Activated naive CD4-positive, alpha-beta T cell treated with anti-CD3 and anti-CD28 coated beads for 36 hours (primary cell): ENCODE measurements around the gene CTF1. TPM values are rescaled to one million over a fixed set of nuclear protein-coding genes. Genes with fewer than 3 reads are reported as not detected.

ENCODE experiments used
- CTCF ChIA-PET: fragments of 350-600 bp; sonication (Branson Sonifier 250); formaldehyde crosslinking; loops from one replicate; lab custom pipeline; 2021; ENCODE audit warnings: antibody characterized with exemption; lab: Charles Lee
- DNase-seq: peaks from one replicate; pipeline ENCODE4 v3.0.0-alpha.2; 2020
- H3K27ac Mint-ChIP-seq: one replicate; pipeline ENCODE4 v1.8.0; 2021; ENCODE audit warnings: mild to moderate bottlenecking, mixed read lengths
- H3K27me3 Mint-ChIP-seq: one replicate; pipeline ENCODE4 v1.8.0; 2021; ENCODE audit warnings: low read depth, mixed read lengths
- H3K36me3 Mint-ChIP-seq: one replicate; pipeline ENCODE4 v1.8.0; 2021; ENCODE audit warnings: low read depth, mixed read lengths
- H3K4me1 Mint-ChIP-seq: one replicate; pipeline ENCODE4 v1.8.0; 2021; ENCODE audit warnings: low read depth, mixed read lengths
- H3K4me3 Mint-ChIP-seq: one replicate; pipeline ENCODE4 v1.8.0; 2021; ENCODE audit warnings: mild to moderate bottlenecking, moderate library complexity, mixed read lengths
- H3K9me3 Mint-ChIP-seq: one replicate; pipeline ENCODE4 v1.8.0; 2021; ENCODE audit warnings: mixed read lengths
- intact Hi-C: fragments of 100-400 bp; cut with micrococcal nuclease; formaldehyde crosslinking; loops from one replicate; pipeline ENCODE4 v1.15.1; 2023
- total RNA-seq, 2 experiments: library from RNA; stranded (reverse); gene quantifications; one replicate each; pipeline ENCODE4 v1.2.3, GENCODE V29; 2021

The CTF1 gene
- total RNA-seq, 2 experiments from 2014 or later: 0.21 to 0.27 TPM

DNA sequence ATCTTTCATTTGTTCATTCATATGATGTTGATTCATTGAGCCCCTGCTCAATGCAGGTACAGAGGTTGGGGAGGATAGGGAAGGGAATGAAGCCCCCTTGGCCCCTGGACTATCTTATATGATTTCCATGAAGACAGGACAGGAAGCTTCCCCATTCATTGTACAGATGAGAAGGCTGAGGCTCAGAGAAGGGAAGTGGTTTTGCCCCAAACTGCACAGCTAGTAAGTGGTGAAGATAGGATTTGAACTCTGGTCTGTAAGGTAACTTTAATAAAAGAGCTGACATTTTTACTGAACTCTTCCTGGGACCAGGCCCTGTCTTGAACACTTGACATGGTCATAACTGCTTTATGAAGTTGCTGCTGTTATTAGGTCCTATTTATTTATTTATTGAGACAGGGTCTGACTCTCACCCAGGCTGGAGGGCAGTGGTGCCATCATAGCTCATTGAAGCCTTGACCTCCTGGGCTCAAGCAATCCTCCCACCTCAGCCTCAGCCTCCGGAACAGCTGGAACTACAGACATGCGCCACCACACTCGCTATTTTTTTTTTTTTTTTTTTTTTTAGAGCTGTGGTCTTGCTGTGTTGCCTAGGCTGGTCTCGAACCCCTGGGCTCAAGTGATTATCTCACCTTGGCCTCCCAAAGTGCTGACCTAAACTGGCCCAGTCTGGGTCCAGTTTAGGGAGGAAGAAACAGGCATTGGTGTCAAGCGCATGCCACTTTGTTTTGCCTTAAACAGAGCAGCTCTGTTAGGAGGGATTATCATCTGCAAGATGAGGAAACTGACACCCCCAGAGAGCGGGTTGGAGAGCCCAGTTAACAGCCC lies 5.0 kb downstream of the CTF1 start:
- Mint-ChIP-seq H3K4me1 (peaks cover 34% of the 10 kb centered on the region), H3K9me3 (peaks cover 2% of the 10 kb centered on the region), H3K4me3 (peak overlapping the region; percentile 67), H3K36me3 (peaks cover 1% of the 10 kb centered on the region), H3K27ac (peak overlapping the region; percentile 41), H3K27me3 (no peaks in the 10 kb centered on the region)
- DNase-seq: peak; percentile 17
- intact Hi-C loops: loop anchor here (1.0 to 2.0 kb wide), 3 partner anchors 21 to 57 kb away; no protein-coding TSS in a partner anchor
- CTCF ChIA-PET: interaction anchor here (0.7 to 5.1 kb wide), 21 partner anchors 9 to 191 kb away, joined by 3 to 94 read pairs (median 5); partner anchors contain the start of gene BCL7C

DNA sequence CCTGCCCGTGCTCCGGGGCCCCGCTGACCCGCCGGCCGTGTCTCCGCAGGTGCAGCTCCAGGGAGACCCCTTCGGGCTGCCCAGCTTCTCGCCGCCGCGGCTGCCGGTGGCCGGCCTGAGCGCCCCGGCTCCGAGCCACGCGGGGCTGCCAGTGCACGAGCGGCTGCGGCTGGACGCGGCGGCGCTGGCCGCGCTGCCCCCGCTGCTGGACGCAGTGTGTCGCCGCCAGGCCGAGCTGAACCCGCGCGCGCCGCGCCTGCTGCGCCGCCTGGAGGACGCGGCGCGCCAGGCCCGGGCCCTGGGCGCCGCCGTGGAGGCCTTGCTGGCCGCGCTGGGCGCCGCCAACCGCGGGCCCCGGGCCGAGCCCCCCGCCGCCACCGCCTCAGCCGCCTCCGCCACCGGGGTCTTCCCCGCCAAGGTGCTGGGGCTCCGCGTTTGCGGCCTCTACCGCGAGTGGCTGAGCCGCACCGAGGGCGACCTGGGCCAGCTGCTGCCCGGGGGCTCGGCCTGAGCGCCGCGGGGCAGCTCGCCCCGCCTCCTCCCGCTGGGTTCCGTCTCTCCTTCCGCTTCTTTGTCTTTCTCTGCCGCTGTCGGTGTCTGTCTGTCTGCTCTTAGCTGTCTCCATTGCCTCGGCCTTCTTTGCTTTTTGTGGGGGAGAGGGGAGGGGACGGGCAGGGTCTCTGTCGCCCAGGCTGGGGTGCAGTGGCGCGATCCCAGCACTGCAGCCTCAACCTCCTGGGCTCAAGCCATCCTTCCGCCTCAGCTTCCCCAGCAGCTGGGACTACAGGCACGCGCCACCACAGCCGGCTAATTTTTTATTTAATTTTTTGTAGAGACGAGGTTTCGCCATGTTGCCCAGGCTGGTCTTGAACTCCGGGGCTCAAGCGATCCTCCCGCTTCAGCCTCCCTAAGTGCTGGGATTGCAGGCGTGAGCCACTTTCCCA lies 5.9 kb downstream of the CTF1 start:
- Mint-ChIP-seq H3K4me1 (peaks cover 29% of the 10 kb centered on the region), H3K36me3 (peaks cover 1% of the 10 kb centered on the region), H3K27me3 (no peaks in the 10 kb centered on the region), H3K27ac (peak overlapping the region; percentile 98), H3K9me3 (peaks cover 2% of the 10 kb centered on the region), H3K4me3 (peak overlapping the region; percentile 98)
- intact Hi-C loops: loop anchor here (1.0 to 2.0 kb wide), 2 partner anchors 28 to 58 kb away; no protein-coding TSS in a partner anchor
- CTCF ChIA-PET: interaction anchor here (0.7 to 5.1 kb wide), 22 partner anchors 8 to 190 kb away, joined by 3 to 94 read pairs (median 5); partner anchors contain the start of gene BCL7C
- peak; percentile 54 for DNase-seq

DNA sequence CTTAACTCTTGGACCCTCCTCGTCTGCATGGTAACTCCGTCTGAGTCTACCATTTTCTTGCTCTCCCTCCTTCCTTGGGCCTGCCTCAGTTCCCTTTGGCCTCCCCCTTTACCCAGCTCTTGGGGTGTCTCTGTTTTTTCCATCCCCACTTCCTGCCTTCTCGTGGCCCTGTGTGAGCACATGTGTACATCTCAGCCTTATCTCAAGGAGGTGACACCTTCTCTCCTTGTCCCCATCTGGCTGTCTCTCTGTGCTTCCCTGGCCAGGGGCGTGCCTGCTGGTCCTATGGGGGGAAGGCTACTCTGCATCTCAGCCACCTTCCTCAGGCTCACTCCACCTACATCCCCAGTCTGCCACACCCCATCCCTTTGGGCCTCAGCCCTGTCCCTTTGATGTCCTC lies 6.6 kb downstream of the CTF1 start:
- H3K27ac Mint-ChIP-seq: peak overlapping the region; percentile 98
- H3K4me3 Mint-ChIP-seq: peak overlapping the region; percentile 98
- CTCF ChIA-PET: interaction anchor here (0.8 to 5.1 kb wide), 8 partner anchors 11 to 97 kb away, joined by 3 to 94 read pairs (median 13); partner anchors contain the start of gene BCL7C
- H3K27me3 Mint-ChIP-seq: no peaks in the 10 kb centered on the region
- peak; percentile 37 for DNase-seq
- intact Hi-C loops: loop anchor here (2.0 kb wide), 1 partner anchor 28 kb away; no protein-coding TSS in a partner anchor
- peaks cover 35% of the 10 kb centered on the region for H3K4me1 Mint-ChIP-seq
- peaks cover 2% of the 10 kb centered on the region for H3K9me3 Mint-ChIP-seq
- peaks cover 1% of the 10 kb centered on the region for H3K36me3 Mint-ChIP-seq

DNA sequence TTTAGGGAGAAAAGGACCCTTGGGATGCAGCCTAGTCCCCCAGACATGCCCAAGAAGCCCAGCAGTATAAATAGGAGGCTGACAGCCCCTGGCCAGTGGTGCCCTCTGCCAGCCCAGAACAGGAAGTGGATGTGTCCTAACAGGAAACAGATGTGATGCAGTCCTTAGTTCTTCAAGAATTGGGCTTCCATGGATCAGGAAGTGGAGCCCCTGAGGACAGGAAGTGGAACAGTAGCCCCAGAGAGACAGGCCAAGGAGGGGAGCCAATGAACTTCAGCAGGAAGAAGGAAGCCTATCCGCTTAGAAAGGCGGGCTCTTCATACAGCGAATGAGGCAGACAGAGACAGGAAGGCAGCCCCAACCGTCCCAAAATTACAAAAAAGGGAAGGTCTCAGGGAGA lies 7.2 kb downstream of the CTF1 start:
- intact Hi-C loops: loop anchor here (2.0 kb wide), 1 partner anchor 29 kb away; no protein-coding TSS in a partner anchor
- Mint-ChIP-seq H3K36me3 (peaks cover 1% of the 10 kb centered on the region), H3K4me3 (no peak overlapping the region), H3K27me3 (no peaks in the 10 kb centered on the region), H3K27ac (peak overlapping the region; percentile 81), H3K4me1 (peaks cover 35% of the 10 kb centered on the region), H3K9me3 (peaks cover 2% of the 10 kb centered on the region)
- peak; percentile 41 for DNase-seq
- CTCF ChIA-PET: interaction anchor here (1.2 to 5.1 kb wide), 5 partner anchors 11 to 98 kb away, joined by 4 to 94 read pairs (median 13); partner anchors contain the start of gene BCL7C

DNA sequence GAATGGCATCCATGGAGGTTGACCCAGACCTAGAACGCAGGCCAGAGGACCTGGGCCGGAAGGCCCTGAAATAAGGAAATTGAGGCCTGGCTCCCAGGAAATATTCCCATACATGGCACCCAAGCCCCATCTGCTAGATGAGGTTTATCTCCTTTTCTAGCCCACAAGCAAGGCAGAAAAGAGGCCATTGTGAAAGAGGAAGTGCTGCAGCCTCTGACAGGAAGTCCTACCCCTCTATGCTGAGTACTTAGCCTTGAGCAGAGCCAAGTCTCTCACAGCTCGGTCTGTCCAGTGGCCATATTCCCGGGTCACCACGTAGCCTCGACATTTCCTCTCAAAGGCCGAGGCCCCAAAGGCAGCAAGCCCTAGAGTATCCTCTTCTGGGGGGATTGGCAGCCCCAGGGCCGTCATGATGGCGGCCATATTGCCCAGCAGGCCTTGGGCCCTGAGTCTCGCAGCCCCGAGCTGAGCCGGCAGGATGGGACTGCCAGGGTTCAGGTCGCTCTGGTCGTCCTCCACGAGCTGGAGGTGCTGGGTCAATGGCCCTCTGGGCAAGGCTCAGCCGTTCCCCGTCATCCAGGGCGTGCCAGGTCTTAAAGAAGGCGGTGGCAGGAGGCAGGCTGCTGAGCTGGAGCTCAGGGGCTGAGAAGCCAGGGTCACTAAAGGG lies 7.8 kb downstream of the CTF1 start:
- Mint-ChIP-seq H3K27me3 (no peaks in the 10 kb centered on the region), H3K4me1 (peaks cover 35% of the 10 kb centered on the region), H3K9me3 (peaks cover 2% of the 10 kb centered on the region), H3K4me3 (no peak overlapping the region), H3K36me3 (peaks cover 1% of the 10 kb centered on the region), H3K27ac (peak overlapping the region; percentile 81)
- intact Hi-C loops: no loop called here
- CTCF ChIA-PET: interaction anchor here (1.1 to 3.8 kb wide), 4 partner anchors 10 to 59 kb away, joined by 3 to 23 read pairs (median 4); partner anchors contain the start of gene BCL7C
- no peak for DNase-seq

DNA sequence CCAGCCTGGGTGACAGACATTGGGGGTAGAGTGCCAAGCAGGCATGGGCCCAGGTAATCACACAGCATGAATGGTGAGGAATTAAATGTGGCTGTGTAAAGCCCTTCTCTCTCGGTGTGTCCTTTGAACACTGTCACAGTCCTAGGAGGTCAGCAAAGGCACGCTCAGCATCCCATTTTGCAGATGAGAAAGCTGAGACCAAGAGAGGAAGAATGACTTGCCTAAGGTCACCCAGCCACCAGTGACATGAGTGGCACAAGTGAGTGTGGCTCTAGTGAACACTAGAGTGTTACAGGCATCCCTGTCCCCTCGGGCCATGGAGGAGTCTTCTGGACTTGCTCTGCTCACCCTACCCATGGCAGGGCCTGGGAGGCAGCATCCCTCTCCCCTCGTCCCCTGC lies 10.7 kb downstream of the CTF1 start:
- peaks cover 1% of the 10 kb centered on the region for H3K36me3 Mint-ChIP-seq
- H3K4me3 Mint-ChIP-seq: no peak overlapping the region
- no peaks in the 10 kb centered on the region for H3K27me3 Mint-ChIP-seq
- DNase-seq: no peak
- H3K9me3 Mint-ChIP-seq: peaks cover 2% of the 10 kb centered on the region
- intact Hi-C loops: no loop called here
- CTCF ChIA-PET: interaction anchor here (1.0 to 1.3 kb wide), 2 partner anchors 14 to 29 kb away, joined by 3 read pairs; no protein-coding TSS in a partner anchor
- peaks cover 25% of the 10 kb centered on the region for H3K4me1 Mint-ChIP-seq
- no peak overlapping the region for H3K27ac Mint-ChIP-seq

DNA sequence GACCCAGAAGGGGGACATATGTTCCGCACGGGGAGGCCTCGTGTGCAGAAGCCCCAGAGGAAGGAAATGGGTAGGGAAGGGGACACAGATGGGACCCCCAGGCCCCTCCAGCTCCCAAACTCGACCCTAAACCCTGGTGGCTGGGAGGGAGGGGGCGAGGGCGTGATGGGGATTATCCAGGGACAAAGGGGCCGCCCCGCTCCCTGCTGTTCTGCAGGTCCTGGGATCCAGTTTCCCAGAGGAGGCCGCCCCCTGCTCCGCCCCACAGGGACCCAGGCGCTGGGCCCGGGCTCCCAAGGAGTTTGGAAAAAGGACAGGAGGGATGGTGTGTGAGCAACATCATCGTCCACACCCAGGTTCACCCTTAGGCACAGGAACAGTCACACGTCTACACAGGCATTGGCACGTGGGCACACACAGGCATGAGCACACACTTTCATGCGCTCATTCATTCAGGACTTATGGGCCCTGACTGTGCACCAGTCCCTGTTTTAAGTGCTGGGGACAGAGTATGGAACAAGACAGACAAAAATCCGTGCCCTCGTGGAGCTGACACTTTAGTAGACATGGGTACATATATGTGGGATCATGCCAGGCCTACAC lies 14.1 kb downstream of the CTF1 start:
- Mint-ChIP-seq H3K4me3 (no peak overlapping the region), H3K4me1 (peaks cover 10% of the 10 kb centered on the region), H3K27me3 (no peaks in the 10 kb centered on the region), H3K36me3 (no peaks in the 10 kb centered on the region), H3K9me3 (no peaks in the 10 kb centered on the region), H3K27ac (no peak overlapping the region)
- intact Hi-C loops: no loop called here
- DNase-seq: no peak
- CTCF ChIA-PET: interaction anchor here (0.9 kb wide), 1 partner anchor 9 kb away, joined by 3 read pairs; no protein-coding TSS in a partner anchor

DNA sequence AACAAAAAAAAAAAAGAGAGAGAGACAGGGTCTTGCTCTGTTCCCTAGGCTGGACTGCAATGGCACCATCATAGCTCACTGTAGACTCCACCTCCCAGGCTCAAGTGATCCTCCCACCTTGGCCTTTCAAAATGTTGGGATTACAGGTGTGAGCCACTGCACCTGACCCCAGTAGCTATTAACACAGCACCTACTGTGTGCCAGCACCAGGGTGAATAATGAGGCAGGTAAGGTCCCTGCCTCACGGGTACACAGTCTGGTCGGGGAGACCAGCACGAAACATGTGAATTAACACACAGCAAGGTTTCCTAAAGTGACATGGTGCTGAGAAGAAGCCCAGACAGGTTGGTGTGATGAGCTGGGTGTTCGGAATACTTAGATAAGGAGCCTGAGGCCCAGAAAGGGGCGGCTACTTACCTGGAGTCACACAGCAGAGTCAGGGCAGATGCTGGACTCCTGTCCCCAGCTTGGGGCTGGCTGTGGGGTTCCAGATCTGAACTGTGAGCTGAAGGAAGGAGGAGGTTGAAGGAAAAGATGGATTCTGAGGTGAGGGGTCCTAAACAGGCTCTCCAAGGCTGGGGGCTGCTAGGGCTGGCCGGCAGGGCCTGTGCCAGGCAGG lies 16.5 kb downstream of the CTF1 start:
- Mint-ChIP-seq H3K4me3 (no peak overlapping the region), H3K27ac (no peak overlapping the region), H3K4me1 (peaks cover 1% of the 10 kb centered on the region), H3K9me3 (no peaks in the 10 kb centered on the region), H3K27me3 (no peaks in the 10 kb centered on the region), H3K36me3 (no peaks in the 10 kb centered on the region)
- intact Hi-C loops: no loop called here
- CTCF ChIA-PET: interaction anchor here (0.9 to 1.1 kb wide), 2 partner anchors 29 to 75 kb away, joined by 3 read pairs; no protein-coding TSS in a partner anchor
- no peak for DNase-seq

DNA sequence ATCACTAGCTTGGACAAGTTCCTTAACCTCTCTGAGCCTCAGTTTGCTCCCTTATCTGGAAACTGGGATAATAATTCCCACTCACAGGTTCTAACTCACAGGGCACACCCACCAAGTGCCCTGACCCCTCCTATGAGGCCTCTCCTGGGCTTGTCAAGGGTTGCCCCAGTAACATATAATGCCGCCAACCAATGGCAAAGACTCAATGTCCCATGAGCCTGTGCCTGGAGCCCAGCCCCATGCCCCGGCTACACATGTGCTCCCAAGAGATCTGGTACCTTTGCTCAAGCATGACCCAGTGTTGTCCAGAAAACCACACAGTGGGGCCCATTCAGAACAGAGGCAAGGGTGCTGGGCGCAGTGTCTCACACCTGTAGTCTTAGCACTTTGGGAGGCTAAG lies 18.4 kb downstream of the CTF1 start:
- no peaks in the 10 kb centered on the region for H3K27me3 Mint-ChIP-seq
- intact Hi-C loops: no loop called here
- H3K4me3 Mint-ChIP-seq: no peak overlapping the region
- no peaks in the 10 kb centered on the region for H3K36me3 Mint-ChIP-seq
- no peak overlapping the region for H3K27ac Mint-ChIP-seq
- no peak for DNase-seq
- H3K4me1 Mint-ChIP-seq: no peaks in the 10 kb centered on the region
- CTCF ChIA-PET: interaction anchor here (0.5 to 1.4 kb wide), 4 partner anchors 10 to 71 kb away, joined by 3 to 5 read pairs (median 4); no protein-coding TSS in a partner anchor
- H3K9me3 Mint-ChIP-seq: no peaks in the 10 kb centered on the region

DNA sequence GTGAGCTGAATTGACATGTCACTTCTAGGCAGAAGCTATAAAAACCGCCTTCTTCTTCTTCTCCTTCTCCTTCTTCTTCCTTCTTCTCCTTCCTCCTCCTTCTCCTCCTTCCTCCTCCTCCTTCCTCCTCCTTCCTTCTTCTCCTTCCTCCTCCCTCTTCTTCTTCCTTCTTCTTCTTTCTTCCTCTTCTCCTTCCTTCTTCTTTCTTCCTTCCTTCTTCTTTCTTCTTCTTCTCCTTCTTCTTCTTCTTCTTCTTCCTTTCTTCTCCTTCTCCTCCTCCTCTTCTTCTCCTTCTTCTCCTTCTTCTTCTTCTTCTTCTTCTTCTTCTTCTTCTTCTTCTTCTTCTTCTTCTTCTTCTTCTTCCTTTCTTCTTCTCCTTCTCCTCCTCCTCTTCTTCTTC lies 22.2 kb downstream of the CTF1 start:
- Mint-ChIP-seq H3K9me3 (no peaks in the 10 kb centered on the region), H3K36me3 (no peaks in the 10 kb centered on the region), H3K4me3 (no peak overlapping the region), H3K27ac (no peak overlapping the region), H3K27me3 (no peaks in the 10 kb centered on the region), H3K4me1 (no peaks in the 10 kb centered on the region)
- CTCF ChIA-PET: interaction anchor here (1.0 to 1.7 kb wide), 3 partner anchors 17 to 74 kb away, joined by 4 to 8 read pairs (median 5); no protein-coding TSS in a partner anchor
- intact Hi-C loops: no loop called here
- no peak for DNase-seq
